K562 (cell line): Measurements from ENCODE around the gene HES4. TPM values are rescaled to one million over a fixed set of nuclear protein-coding genes. Genes with fewer than 3 reads are reported as not detected.

ENCODE experiments used
- CBFB ChIP-seq: sonication (generic); formaldehyde crosslinking; IDR thresholded peaks from 2 replicates; pipeline ENCODE4 v1.4.0; 2020; ENCODE audit warnings: mild to moderate bottlenecking, missing genetic modification reagents
- JUND ChIP-seq, 2 experiments: IDR thresholded peaks; 2 replicates in 1 of 2; 3 replicates in 1 of 2; pipeline ENCODE4 v1.6.1; 2011; ENCODE audit warnings: borderline replicate concordance in 2 of 2, low read depth in 2 of 2, low read length in 2 of 2, improper control_type of control experiment in 1 of 2, missing biosample characterization in 1 of 2, missing genetic modification characterization in 1 of 2, missing genetic modification reagents in 1 of 2
- POLR2G ChIP-seq: fragments of 200-400 bp; formaldehyde crosslinking; IDR thresholded peaks from 2 replicates; pipeline ENCODE4 v1.6.1; 2017; ENCODE audit warnings: low read depth, mild to moderate bottlenecking, antibody characterized with exemption, low read length, moderate library complexity
- SREBF1 ChIP-seq: fragments of 150-350 bp; IDR thresholded peaks from 2 replicates; pipeline ENCODE4 v1.6.1; 2014; ENCODE audit warnings: antibody characterized with exemption, low read depth, low read length, borderline replicate concordance
- TFE3 ChIP-seq: fragments of 450-650 bp; formaldehyde crosslinking; IDR thresholded peaks from 2 replicates; pipeline ENCODE4 v1.4.0; 2020; ENCODE audit warnings: mild to moderate bottlenecking, mixed read lengths
- ZNF197 ChIP-seq: fragments of 200-800 bp; sonication (Bioruptor generic); IDR thresholded peaks from 2 replicates; pipeline ENCODE4 v1.6.1; 2016; ENCODE audit warnings: low read depth, missing genetic modification characterization, missing compliant biosample characterization
- ZNF584 ChIP-seq: fragments of 200-800 bp; sonication (Bioruptor generic); IDR thresholded peaks from 2 replicates; pipeline ENCODE4 v1.6.1; 2016; ENCODE audit warnings: low read depth, mild to moderate bottlenecking, missing genetic modification characterization, missing compliant biosample characterization
- ZNF695 ChIP-seq: fragments of 450-650 bp; formaldehyde crosslinking; IDR thresholded peaks from 2 replicates; pipeline ENCODE4 v1.4.0; 2020; ENCODE audit warnings: mild to moderate bottlenecking, moderate library complexity
- ZNF75A ChIP-seq: fragments of 450-650 bp; formaldehyde crosslinking; IDR thresholded peaks from 2 replicates; pipeline ENCODE4 v1.4.0; 2020; ENCODE audit warnings: mild to moderate bottlenecking
- ZNF780A ChIP-seq: fragments of 250-450 bp; sonication (Bioruptor Pico); IDR thresholded peaks from 2 replicates; pipeline ENCODE4 v1.5.0; 2021; ENCODE audit warnings: mild to moderate bottlenecking
- ZNF785 ChIP-seq: fragments of 250-450 bp; sonication (Bioruptor Pico); IDR thresholded peaks from 2 replicates; pipeline ENCODE4 v1.4.0; 2020; ENCODE audit warnings: mild to moderate bottlenecking
- polyA plus RNA-seq, 8 experiments: library from polyadenylated mRNA; depleted of rRNA in 4 of 8; stranded (reverse) in 5 of 8; unstranded in 3 of 8; fragments of >200 nt; fragmentation: Nextera tagmentation in 2 of 8; fragmentation: Illumina TruSeq in 1 of 8; extraction: Ambion mirVana in 2 of 8; extraction: Trizol in 1 of 8; gene quantifications; 2 replicates each; pipeline versions ENCODE4 v1.2.1 to v1.2.3, GENCODE V29; 2011 to 2014; ENCODE audit warnings: inconsistent platforms in 1 of 8, missing spikeins in 1 of 8
- total RNA-seq, 7 experiments: library from RNA; depleted of rRNA in 6 of 7; stranded (reverse); fragments of >200 nt in 6 of 7; fragmentation: Illumina TruSeq in 2 of 7; extraction: Trizol in 2 of 7; gene quantifications; 2 replicates each; pipeline versions ENCODE4 v1.2.1 to v1.2.3, GENCODE V29; 2011 to 2021; ENCODE audit warnings: low replicate concordance in 1 of 7
- TF ChIP-seq, protein P1 (sequence below): fragments of 200-600 bp; sonication (generic); IDR thresholded peaks from one replicate; pipeline ENCODE4 v1.6.1; 2012; ENCODE audit warnings: mild to moderate bottlenecking, low read depth, low read length, inconsistent platforms
- TF ChIP-seq, protein P2 (sequence below): fragments of 450-650 bp; conservative IDR thresholded peaks from 2 replicates; pipeline ENCODE4 v1.6.1; 2016; ENCODE audit warnings: missing genetic modification characterization, low read depth, mild to moderate bottlenecking, missing compliant biosample characterization, moderate library complexity

Gene HES4
- total and polyA plus RNA-seq, 9 of the 15 experiments (the other 6 are each of a cell fraction or from before 2014, with no cell fraction given) = 0.21 to 43.7 (median 5.3) TPM; not detected in 2

DNA sequence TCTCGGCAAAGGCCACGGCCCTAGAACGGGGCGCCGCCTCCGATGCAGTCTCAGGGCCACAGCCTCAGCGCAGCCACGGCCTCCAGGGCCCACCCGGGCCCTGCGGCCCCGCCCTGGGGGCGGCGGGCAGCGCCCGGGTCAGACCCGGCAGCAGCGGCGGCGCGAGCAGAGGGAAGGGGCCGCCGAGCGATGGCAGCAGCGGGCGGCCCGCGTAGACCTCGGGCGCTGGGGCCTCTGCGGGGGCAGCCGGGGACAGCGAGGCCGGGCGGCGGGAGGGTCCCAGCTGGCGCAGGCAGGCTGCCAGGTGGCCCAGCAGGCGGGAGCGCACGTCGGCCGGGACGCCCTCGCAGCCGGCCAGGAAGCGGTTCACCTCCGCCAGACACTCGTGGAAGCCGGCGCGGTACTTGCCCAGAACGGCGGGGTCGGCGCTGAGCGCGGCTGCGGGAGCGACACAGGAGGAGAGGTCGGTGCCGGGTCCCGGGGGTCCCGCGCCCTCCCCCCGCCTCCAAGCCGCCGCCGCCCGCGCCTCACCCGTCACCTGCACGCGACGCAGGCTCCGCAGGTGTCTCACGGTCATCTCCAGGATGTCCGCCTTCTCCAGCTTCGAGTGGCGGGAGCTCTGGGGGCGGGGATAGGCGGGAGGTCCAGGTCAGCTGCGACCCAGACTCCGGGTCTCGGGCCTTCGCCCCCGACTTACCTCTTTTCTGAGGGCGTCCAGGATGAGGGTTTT, 737 bp downstream of the HES4 start (continued):
- TF ChIP-seq, protein P1, sequence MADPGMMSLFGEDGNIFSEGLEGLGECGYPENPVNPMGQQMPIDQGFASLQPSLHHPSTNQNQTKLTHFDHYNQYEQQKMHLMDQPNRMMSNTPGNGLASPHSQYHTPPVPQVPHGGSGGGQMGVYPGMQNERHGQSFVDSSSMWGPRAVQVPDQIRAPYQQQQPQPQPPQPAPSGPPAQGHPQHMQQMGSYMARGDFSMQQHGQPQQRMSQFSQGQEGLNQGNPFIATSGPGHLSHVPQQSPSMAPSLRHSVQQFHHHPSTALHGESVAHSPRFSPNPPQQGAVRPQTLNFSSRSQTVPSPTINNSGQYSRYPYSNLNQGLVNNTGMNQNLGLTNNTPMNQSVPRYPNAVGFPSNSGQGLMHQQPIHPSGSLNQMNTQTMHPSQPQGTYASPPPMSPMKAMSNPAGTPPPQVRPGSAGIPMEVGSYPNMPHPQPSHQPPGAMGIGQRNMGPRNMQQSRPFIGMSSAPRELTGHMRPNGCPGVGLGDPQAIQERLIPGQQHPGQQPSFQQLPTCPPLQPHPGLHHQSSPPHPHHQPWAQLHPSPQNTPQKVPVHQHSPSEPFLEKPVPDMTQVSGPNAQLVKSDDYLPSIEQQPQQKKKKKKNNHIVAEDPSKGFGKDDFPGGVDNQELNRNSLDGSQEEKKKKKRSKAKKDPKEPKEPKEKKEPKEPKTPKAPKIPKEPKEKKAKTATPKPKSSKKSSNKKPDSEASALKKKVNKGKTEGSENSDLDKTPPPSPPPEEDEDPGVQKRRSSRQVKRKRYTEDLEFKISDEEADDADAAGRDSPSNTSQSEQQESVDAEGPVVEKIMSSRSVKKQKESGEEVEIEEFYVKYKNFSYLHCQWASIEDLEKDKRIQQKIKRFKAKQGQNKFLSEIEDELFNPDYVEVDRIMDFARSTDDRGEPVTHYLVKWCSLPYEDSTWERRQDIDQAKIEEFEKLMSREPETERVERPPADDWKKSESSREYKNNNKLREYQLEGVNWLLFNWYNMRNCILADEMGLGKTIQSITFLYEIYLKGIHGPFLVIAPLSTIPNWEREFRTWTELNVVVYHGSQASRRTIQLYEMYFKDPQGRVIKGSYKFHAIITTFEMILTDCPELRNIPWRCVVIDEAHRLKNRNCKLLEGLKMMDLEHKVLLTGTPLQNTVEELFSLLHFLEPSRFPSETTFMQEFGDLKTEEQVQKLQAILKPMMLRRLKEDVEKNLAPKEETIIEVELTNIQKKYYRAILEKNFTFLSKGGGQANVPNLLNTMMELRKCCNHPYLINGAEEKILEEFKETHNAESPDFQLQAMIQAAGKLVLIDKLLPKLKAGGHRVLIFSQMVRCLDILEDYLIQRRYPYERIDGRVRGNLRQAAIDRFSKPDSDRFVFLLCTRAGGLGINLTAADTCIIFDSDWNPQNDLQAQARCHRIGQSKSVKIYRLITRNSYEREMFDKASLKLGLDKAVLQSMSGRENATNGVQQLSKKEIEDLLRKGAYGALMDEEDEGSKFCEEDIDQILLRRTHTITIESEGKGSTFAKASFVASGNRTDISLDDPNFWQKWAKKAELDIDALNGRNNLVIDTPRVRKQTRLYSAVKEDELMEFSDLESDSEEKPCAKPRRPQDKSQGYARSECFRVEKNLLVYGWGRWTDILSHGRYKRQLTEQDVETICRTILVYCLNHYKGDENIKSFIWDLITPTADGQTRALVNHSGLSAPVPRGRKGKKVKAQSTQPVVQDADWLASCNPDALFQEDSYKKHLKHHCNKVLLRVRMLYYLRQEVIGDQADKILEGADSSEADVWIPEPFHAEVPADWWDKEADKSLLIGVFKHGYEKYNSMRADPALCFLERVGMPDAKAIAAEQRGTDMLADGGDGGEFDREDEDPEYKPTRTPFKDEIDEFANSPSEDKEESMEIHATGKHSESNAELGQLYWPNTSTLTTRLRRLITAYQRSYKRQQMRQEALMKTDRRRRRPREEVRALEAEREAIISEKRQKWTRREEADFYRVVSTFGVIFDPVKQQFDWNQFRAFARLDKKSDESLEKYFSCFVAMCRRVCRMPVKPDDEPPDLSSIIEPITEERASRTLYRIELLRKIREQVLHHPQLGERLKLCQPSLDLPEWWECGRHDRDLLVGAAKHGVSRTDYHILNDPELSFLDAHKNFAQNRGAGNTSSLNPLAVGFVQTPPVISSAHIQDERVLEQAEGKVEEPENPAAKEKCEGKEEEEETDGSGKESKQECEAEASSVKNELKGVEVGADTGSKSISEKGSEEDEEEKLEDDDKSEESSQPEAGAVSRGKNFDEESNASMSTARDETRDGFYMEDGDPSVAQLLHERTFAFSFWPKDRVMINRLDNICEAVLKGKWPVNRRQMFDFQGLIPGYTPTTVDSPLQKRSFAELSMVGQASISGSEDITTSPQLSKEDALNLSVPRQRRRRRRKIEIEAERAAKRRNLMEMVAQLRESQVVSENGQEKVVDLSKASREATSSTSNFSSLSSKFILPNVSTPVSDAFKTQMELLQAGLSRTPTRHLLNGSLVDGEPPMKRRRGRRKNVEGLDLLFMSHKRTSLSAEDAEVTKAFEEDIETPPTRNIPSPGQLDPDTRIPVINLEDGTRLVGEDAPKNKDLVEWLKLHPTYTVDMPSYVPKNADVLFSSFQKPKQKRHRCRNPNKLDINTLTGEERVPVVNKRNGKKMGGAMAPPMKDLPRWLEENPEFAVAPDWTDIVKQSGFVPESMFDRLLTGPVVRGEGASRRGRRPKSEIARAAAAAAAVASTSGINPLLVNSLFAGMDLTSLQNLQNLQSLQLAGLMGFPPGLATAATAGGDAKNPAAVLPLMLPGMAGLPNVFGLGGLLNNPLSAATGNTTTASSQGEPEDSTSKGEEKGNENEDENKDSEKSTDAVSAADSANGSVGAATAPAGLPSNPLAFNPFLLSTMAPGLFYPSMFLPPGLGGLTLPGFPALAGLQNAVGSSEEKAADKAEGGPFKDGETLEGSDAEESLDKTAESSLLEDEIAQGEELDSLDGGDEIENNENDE = no peak
- no peak for TF ChIP-seq ZNF75A
- TF ChIP-seq ZNF695 (CRISPR knock-in tag) = no peak
- TF ChIP-seq POLR2G = peak; percentile 14; the same call in 1 of the 2 replicates
- TF ChIP-seq JUND (IDR thresholded peaks at IDR 0.05; ENCODE audit: borderline replicate concordance, low read depth, low read length) = no peak
- TF ChIP-seq JUND (tag; IDR thresholded peaks at IDR 0.05; ENCODE audit: borderline replicate concordance, low read depth, low read length) = no peak
- TF ChIP-seq TFE3 (CRISPR knock-in tag) = no peak
- no peak for TF ChIP-seq SREBF1
- no peak for TF ChIP-seq CBFB (CRISPR knock-in tag)
- TF ChIP-seq ZNF780A (CRISPR knock-in tag) = no peak
- TF ChIP-seq, protein P2, sequence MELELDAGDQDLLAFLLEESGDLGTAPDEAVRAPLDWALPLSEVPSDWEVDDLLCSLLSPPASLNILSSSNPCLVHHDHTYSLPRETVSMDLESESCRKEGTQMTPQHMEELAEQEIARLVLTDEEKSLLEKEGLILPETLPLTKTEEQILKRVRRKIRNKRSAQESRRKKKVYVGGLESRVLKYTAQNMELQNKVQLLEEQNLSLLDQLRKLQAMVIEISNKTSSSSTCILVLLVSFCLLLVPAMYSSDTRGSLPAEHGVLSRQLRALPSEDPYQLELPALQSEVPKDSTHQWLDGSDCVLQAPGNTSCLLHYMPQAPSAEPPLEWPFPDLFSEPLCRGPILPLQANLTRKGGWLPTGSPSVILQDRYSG = no peak
- TF ChIP-seq ZNF584 (CRISPR knock-in tag) = no peak
- no peak for TF ChIP-seq ZNF197 (CRISPR knock-in tag)
- no peak for TF ChIP-seq ZNF785 (CRISPR knock-in tag)
